KMS-11 (cell line): ENCODE measurements around the gene UBASH3B.

Experiments used
- H2AFZ ChIP-seq: fragments of 200-600 bp; sonication (generic); 2 replicates; pipeline ENCODE4 v1.6.1; 2016; ENCODE audit warnings: antibody characterized with exemption, mixed run types, low read depth
- H3K27ac ChIP-seq: fragments of 200-600 bp; sonication (generic); 2 replicates; pipeline ENCODE4 v1.6.1; 2016; ENCODE audit warnings: mild to moderate bottlenecking, mixed run types
- H3K27me3 ChIP-seq: fragments of 200-600 bp; sonication (generic); 2 replicates; pipeline ENCODE4 v1.6.1; 2017; ENCODE audit warnings: mild to moderate bottlenecking, low read depth, mixed run types, moderate library complexity; ENCODE audit not compliant: insufficient read depth
- H3K36me3 ChIP-seq: fragments of 200-600 bp; sonication (generic); 2 replicates; pipeline ENCODE4 v1.6.1; 2017; ENCODE audit warnings: mild to moderate bottlenecking, mixed run types; ENCODE audit not compliant: insufficient read depth
- H3K4me1 ChIP-seq: fragments of 200-600 bp; sonication (generic); 2 replicates; pipeline ENCODE4 v1.6.1; 2016; ENCODE audit warnings: mild to moderate bottlenecking, low read depth, mixed run types; ENCODE audit not compliant: poor library complexity, severe bottlenecking
- H3K4me2 ChIP-seq: fragments of 200-600 bp; sonication (generic); 2 replicates; pipeline ENCODE4 v1.7.0; 2016; ENCODE audit warnings: mild to moderate bottlenecking, mixed run types
- H3K4me3 ChIP-seq: fragments of 200-600 bp; sonication (generic); IDR thresholded peaks from 2 replicates; pipeline ENCODE4 v1.6.1; 2017; ENCODE audit warnings: low read depth, low read length, mixed read lengths; ENCODE audit not compliant: insufficient read depth
- H3K79me2 ChIP-seq: fragments of 200-600 bp; sonication (generic); 2 replicates; pipeline ENCODE4 v1.6.1; 2016; ENCODE audit warnings: low read depth, mixed run types; ENCODE audit not compliant: insufficient read depth
- H3K9ac ChIP-seq: fragments of 200-600 bp; sonication (generic); 2 replicates; pipeline ENCODE4 v1.6.1; 2016; ENCODE audit warnings: mild to moderate bottlenecking, mixed run types
- H4K20me1 ChIP-seq: fragments of 200-600 bp; sonication (generic); 2 replicates; pipeline ENCODE4 v1.6.1; 2016; ENCODE audit warnings: mild to moderate bottlenecking, mixed run types; ENCODE audit not compliant: insufficient read depth
- TF ChIP-seq, protein P1 (sequence below): fragments of 200-600 bp; sonication (generic); conservative IDR thresholded peaks from 2 replicates; pipeline ENCODE4 v1.6.1; 2017; ENCODE audit warnings: low read depth, mild to moderate bottlenecking, antibody characterized with exemption, low read length, moderate library complexity, mixed read lengths

Gene UBASH3B

DNA sequence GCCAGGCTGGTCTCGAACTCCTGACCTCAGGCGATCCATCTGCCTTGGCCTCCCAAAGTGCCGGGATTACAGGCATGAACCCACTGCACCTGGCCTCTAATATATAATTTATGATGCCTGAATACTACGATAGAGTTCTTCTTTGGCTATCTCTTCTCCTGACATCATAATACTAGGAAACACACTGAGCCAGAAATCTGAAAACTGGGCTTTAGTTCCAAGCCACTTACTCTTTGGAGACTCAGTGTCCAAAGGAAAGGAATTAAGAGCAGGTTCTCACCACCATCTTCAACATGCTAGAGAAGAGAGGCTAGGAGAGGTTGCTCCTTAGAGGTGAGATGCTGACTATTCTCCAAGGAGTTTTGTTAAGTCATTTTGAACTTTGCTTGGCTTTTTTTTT lies 52.4 kb downstream of the UBASH3B start:
- Histone ChIP-seq H2AFZ (no peak overlapping the region), H3K36me3 (no peaks in the 10 kb centered on the region), H3K27ac (no peak overlapping the region), H3K27me3 (no peaks in the 10 kb centered on the region), H3K79me2 (no peaks in the 10 kb centered on the region), H3K4me1 (no peaks in the 10 kb centered on the region), H4K20me1 (no peaks in the 10 kb centered on the region), H3K9ac (no peak overlapping the region), H3K4me2 (no peak overlapping the region), H3K4me3 (no peak overlapping the region)
- TF ChIP-seq, protein P1, sequence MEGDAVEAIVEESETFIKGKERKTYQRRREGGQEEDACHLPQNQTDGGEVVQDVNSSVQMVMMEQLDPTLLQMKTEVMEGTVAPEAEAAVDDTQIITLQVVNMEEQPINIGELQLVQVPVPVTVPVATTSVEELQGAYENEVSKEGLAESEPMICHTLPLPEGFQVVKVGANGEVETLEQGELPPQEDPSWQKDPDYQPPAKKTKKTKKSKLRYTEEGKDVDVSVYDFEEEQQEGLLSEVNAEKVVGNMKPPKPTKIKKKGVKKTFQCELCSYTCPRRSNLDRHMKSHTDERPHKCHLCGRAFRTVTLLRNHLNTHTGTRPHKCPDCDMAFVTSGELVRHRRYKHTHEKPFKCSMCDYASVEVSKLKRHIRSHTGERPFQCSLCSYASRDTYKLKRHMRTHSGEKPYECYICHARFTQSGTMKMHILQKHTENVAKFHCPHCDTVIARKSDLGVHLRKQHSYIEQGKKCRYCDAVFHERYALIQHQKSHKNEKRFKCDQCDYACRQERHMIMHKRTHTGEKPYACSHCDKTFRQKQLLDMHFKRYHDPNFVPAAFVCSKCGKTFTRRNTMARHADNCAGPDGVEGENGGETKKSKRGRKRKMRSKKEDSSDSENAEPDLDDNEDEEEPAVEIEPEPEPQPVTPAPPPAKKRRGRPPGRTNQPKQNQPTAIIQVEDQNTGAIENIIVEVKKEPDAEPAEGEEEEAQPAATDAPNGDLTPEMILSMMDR = no peak

DNA sequence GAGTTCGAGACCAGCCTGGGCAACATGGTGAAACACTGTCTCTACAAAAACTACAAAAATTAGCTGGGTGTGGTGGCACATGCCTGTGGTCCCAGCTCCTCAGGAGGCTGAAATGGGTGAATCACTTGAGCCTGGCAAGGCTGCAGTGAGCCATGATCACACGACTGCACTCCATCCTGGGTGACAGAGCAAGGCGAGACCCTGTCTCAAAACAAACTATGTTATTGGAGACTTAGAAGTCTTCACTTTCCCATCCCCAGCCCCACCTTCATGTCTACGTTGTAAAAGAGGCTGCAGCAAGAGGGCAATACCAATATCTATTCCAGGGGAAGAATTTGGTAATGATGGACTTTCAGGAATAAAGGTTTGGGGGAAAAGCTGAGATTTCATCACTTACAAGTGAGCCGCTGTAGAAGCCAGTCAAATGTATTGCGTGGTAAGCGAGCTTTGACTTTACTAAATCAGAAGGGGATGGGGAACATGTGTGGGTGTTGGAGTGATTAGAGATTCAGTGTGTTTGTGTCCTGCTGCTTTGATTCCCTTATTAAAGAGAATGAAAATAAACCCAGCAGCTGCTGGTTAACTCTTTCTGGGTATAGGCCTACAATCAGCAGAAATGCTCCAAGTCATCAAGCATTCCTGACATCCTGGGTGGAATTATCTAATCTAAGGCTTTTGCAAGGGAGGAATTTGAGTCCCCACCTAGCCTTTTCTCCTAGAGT lies 53.7 kb downstream of the UBASH3B start:
- Histone ChIP-seq H3K36me3 (no peaks in the 10 kb centered on the region), H3K27ac (no peak overlapping the region), H3K79me2 (no peaks in the 10 kb centered on the region), H3K4me1 (peaks cover 8% of the 10 kb centered on the region), H3K4me3 (no peak overlapping the region), H4K20me1 (no peaks in the 10 kb centered on the region), H3K9ac (no peak overlapping the region), H3K4me2 (no peak overlapping the region), H2AFZ (no peak overlapping the region), H3K27me3 (no peaks in the 10 kb centered on the region)
- TF ChIP-seq, protein P1 = no peak

DNA sequence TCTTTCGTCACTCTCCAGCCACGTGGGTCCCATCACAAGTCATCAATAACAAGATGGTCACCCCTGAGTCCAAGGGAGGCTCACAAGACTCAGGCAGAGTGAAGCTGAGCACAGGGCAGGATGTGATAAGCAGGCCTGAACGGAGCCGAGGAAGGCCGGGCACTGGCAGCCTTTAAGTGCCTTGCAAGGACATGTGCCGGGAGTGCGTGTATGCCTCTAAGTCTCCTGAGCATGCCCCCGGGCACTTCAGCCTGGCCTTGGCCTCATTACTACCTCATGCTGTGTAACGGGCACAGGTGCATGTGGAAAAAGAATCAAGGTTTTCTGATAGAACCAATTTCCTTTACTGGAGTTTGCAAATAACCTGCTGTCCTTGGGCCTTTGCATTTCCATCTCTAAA lies 55.8 kb downstream of the UBASH3B start:
- H2AFZ ChIP-seq = no peak overlapping the region
- TF ChIP-seq, protein P1 = no peak
- no peak overlapping the region for H3K4me2 ChIP-seq
- peaks cover 8% of the 10 kb centered on the region for H3K4me1 ChIP-seq
- no peaks in the 10 kb centered on the region for H4K20me1 ChIP-seq
- no peak overlapping the region for H3K27ac ChIP-seq
- H3K27me3 ChIP-seq = no peaks in the 10 kb centered on the region
- H3K9ac ChIP-seq = no peak overlapping the region
- no peak overlapping the region for H3K4me3 ChIP-seq
- no peaks in the 10 kb centered on the region for H3K36me3 ChIP-seq
- no peaks in the 10 kb centered on the region for H3K79me2 ChIP-seq

DNA sequence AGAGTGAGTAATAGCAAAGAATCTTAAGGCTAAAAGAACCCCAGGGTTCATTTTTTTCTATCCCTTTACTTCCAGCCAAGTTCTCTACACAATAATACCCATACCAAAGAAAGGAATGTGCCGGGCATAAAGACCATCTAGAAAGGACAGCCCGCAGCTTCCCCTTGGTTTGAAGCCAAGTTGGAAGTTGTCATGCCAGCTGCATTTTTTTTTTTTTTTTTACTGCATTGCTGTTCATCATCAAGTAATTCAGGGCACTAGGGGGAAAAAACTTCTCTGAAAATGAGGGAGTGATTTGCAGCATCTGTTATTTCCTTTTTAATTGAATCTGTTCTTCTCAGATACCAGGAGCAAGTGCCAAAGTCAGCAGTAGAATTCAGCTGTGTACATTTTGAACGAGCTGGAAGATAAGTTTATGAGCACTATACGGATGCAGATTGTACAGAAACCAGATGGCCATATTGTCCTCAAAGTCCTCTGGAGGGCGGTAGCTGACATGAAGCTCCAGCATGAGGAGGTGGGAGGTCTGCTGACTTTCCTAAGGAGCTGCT lies 56.4 kb downstream of the UBASH3B start:
- TF ChIP-seq, protein P1 = no peak
- H2AFZ ChIP-seq = no peak overlapping the region
- no peaks in the 10 kb centered on the region for H3K27me3 ChIP-seq
- no peak overlapping the region for H3K4me3 ChIP-seq
- no peak overlapping the region for H3K9ac ChIP-seq
- H3K4me2 ChIP-seq = no peak overlapping the region
- H3K27ac ChIP-seq = no peak overlapping the region
- H3K79me2 ChIP-seq = no peaks in the 10 kb centered on the region
- no peaks in the 10 kb centered on the region for H3K36me3 ChIP-seq
- H3K4me1 ChIP-seq = peaks cover 8% of the 10 kb centered on the region
- H4K20me1 ChIP-seq = no peaks in the 10 kb centered on the region
